ENCODE results near the gene POU2F1. TPM values are rescaled to one million over a fixed set of nuclear protein-coding genes. Genes with fewer than 3 reads are reported as not detected.

Gene POU2F1
- total RNA-seq, 1 experiment from 2014 or later: 28.5 TPM

GRCh38 chr1:167373986-167374385 is 153.3 kb downstream of the POU2F1 start:
- no peaks in the 10 kb centered on the region for H3K9me3 ChIP-seq (ENCODE audit: insufficient read depth, low read depth)
- ChIA-PET POLR2A (ENCODE audit: unreplicated experiment) (no interaction called here), CTCF (no interaction called here)
- H3K27me3 ChIP-seq (ENCODE audit: insufficient read depth, low read depth): no peaks in the 10 kb centered on the region
- H3K36me3 ChIP-seq (ENCODE audit: low read depth): no peaks in the 10 kb centered on the region
- no peaks in the 10 kb centered on the region for H3K4me1 ChIP-seq (replicated peaks; ENCODE audit: insufficient read depth)
- H3K4me2 ChIP-seq: no peak overlapping the region
- no peak for TF ChIP-seq EZH2 (IDR thresholded peaks at IDR 0.05; ENCODE audit: low read depth)
- TF ChIP-seq CTCF (conservative IDR thresholded peaks at IDR 0.05): no peak
- no TSS peak for BruUV-seq (replicated peaks)
- H3K4me3 ChIP-seq: no peak overlapping the region
- H3K27ac ChIP-seq: no peak overlapping the region
- intact Hi-C loops (cut with micrococcal nuclease; ENCODE audit: unreplicated experiment): no loop called here
- H4K20me1 ChIP-seq (ENCODE audit: insufficient read depth): no peaks in the 10 kb centered on the region
- H2AFZ ChIP-seq: no peak overlapping the region
- no peaks in the 10 kb centered on the region for H3K9me2 ChIP-seq (ENCODE audit: insufficient read depth)
- H3K79me2 ChIP-seq (ENCODE audit: low read depth): no peaks in the 10 kb centered on the region
- no peaks in the 10 kb centered on the region for H3F3A ChIP-seq (ENCODE audit: insufficient read depth, low read depth)
- no peak for DNase-seq

GRCh38 chr1:167375949-167376348 is 155.3 kb downstream of the POU2F1 start:
- no peaks in the 10 kb centered on the region for H3F3A ChIP-seq (ENCODE audit: insufficient read depth, low read depth)
- no peaks in the 10 kb centered on the region for H3K4me1 ChIP-seq (replicated peaks; ENCODE audit: insufficient read depth)
- no peak for DNase-seq
- H3K27ac ChIP-seq: no peak overlapping the region
- no peaks in the 10 kb centered on the region for H3K79me2 ChIP-seq (ENCODE audit: low read depth)
- no peaks in the 10 kb centered on the region for H3K36me3 ChIP-seq (ENCODE audit: low read depth)
- no peaks in the 10 kb centered on the region for H4K20me1 ChIP-seq (ENCODE audit: insufficient read depth)
- H3K9me2 ChIP-seq (ENCODE audit: insufficient read depth): no peaks in the 10 kb centered on the region
- ChIA-PET CTCF (no interaction called here), POLR2A (ENCODE audit: unreplicated experiment) (no interaction called here)
- H3K4me2 ChIP-seq: no peak overlapping the region
- no peak overlapping the region for H2AFZ ChIP-seq
- H3K27me3 ChIP-seq (ENCODE audit: insufficient read depth, low read depth): no peaks in the 10 kb centered on the region
- H3K9me3 ChIP-seq (ENCODE audit: insufficient read depth, low read depth): no peaks in the 10 kb centered on the region
- no peak overlapping the region for H3K4me3 ChIP-seq
- intact Hi-C loops (cut with micrococcal nuclease; ENCODE audit: unreplicated experiment): no loop called here
- TF ChIP-seq CTCF (conservative IDR thresholded peaks at IDR 0.05): no peak
- no peak for TF ChIP-seq EZH2 (IDR thresholded peaks at IDR 0.05; ENCODE audit: low read depth)
- no TSS peak for BruUV-seq (replicated peaks)

- Histone ChIP-seq H4K20me1 (ENCODE audit: insufficient read depth) (no peaks in the 10 kb centered on the region), H3K4me3 (no peak overlapping the region), H3K4me2 (no peak overlapping the region), H3F3A (ENCODE audit: insufficient read depth, low read depth) (no peaks in the 10 kb centered on the region), H3K27me3 (ENCODE audit: insufficient read depth, low read depth) (no peaks in the 10 kb centered on the region), H3K27ac (no peak overlapping the region), H3K9me2 (ENCODE audit: insufficient read depth) (no peaks in the 10 kb centered on the region), H3K9me3 (ENCODE audit: insufficient read depth, low read depth) (no peaks in the 10 kb centered on the region), H2AFZ (no peak overlapping the region), H3K79me2 (ENCODE audit: low read depth) (no peaks in the 10 kb centered on the region), H3K36me3 (ENCODE audit: low read depth) (peaks cover 8% of the 10 kb centered on the region; the same call in 1 of the 2 replicates), H3K4me1 (replicated peaks; ENCODE audit: insufficient read depth) (no peaks in the 10 kb centered on the region)
- CTCF ChIA-PET: no interaction called here
- intact Hi-C loops (cut with micrococcal nuclease; ENCODE audit: unreplicated experiment): no loop called here
- no TSS peak for BruUV-seq (replicated peaks)
- POLR2A ChIA-PET (ENCODE audit: unreplicated experiment): no interaction called here
- no peak for DNase-seq
- TF ChIP-seq EZH2 (IDR thresholded peaks at IDR 0.05; ENCODE audit: low read depth): no peak
- no peak for TF ChIP-seq CTCF (conservative IDR thresholded peaks at IDR 0.05)
Measured at GRCh38 chr1:167387251-167387910, 166.7 kb downstream of the POU2F1 start.
